Measurements from ENCODE around the gene DEF6. TPM values are rescaled to one million over a fixed set of nuclear protein-coding genes. Genes with fewer than 3 reads are reported as not detected.

The DEF6 gene
- total and polyA plus RNA-seq, 2 experiments from 2014 or later = 5.1 to 7.2 TPM

GRCh38 chr6:35354361-35355135 is 56.9 kb downstream of the DEF6 start (continued):
- no peak for TF ChIP-seq ZNF462 (CRISPR knock-in tag; IDR thresholded peaks at IDR 0.05)
- no peak for TF ChIP-seq REST (IDR thresholded peaks at IDR 0.05; ENCODE audit: unreplicated experiment)

GRCh38 chr6:35356391-35356790 is 58.8 kb downstream of the DEF6 start:
- Histone ChIP-seq H3K9me2 (ENCODE audit: insufficient read depth) (no peaks in the 10 kb centered on the region), H3F3A (replicated peaks; ENCODE audit: low read depth) (no peaks in the 10 kb centered on the region), H3K79me2 (replicated peaks; ENCODE audit: insufficient read depth) (0 out of 2 replicates have a peak, but pooled peaks cover 3% of the 10 kb centered on the region), H3K27me3 (ENCODE audit: insufficient read depth) (no peaks in the 10 kb centered on the region), H4K20me1 (replicated peaks; ENCODE audit: insufficient read depth) (no peaks in the 10 kb centered on the region; the same call in 1 of the 2 replicates), H2AFZ (no peak overlapping the region), H3K4me1 (ENCODE audit: insufficient read depth) (peaks cover 16% of the 10 kb centered on the region), H3K27ac (ENCODE audit: low read depth) (no peak overlapping the region), H3K4me2 (no peak overlapping the region), H3K36me3 (ENCODE audit: insufficient read depth) (0 out of 2 replicates have a peak, but pooled peaks cover 3% of the 10 kb centered on the region), H3K4me3 (no peak overlapping the region)
- no peak overlapping the region for H3K27ac Mint-ChIP-seq
- H3K9me3 Mint-ChIP-seq = no peaks in the 10 kb centered on the region
- DNase-seq (ENCODE audit: low spot score) = no peak
- no peak overlapping the region for H3K4me3 Mint-ChIP-seq
- peaks cover 41% of the 10 kb centered on the region for H3K36me3 Mint-ChIP-seq (ENCODE audit: low read depth)
- H3K4me1 Mint-ChIP-seq = peaks cover 22% of the 10 kb centered on the region
- ATAC-seq = no peak
- H3K27me3 Mint-ChIP-seq (ENCODE audit: insufficient read depth, low read depth, poor library complexity) = peaks cover 2% of the 10 kb centered on the region
- TF ChIP-seq ZNF462 (CRISPR knock-in tag; IDR thresholded peaks at IDR 0.05) (no peak), EZH2phosphoT487 (IDR thresholded peaks at IDR 0.05; ENCODE audit: unreplicated experiment) (no peak), STAT1 (IDR thresholded peaks at IDR 0.05; ENCODE audit: unreplicated experiment) (no peak)

Measured in GM23338 (cell line).